ENCODE data around the gene AK9. TPM values are rescaled to one million over a fixed set of nuclear protein-coding genes. Genes with fewer than 3 reads are reported as not detected.

AK9 gene
- total RNA-seq, 1 donor from 2014 or later: 4.8 TPM

DNA sequence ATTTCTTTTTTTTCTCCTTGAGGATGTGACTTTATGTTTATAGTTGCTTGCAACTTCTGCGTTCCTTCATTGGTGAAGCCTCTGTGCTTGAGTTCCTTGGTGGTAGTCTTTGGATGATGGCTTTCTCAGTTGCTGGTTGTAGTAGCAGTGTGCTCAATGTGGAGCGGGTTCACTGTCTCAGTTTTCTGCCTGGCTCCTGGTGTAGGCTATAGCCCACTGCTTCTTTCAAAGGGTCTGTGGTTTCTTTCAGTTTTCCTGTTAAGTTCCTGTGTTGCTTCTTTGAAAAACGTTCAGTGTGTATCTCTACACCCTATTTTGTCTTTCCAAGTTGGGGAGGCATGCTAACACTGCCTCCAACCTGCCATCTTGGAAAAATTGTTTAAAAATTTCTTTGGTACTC lies 174.1 kb downstream of the AK9 start:
- no peak for TF ChIP-seq CTCF (conservative IDR thresholded peaks at IDR 0.05)
- Mint-ChIP-seq H3K4me3 (no peak overlapping the region), H3K36me3 (ENCODE audit: low read depth) (no peaks in the 10 kb centered on the region), H3K9me3 (peaks cover 4% of the 10 kb centered on the region), H3K27me3 (ENCODE audit: low read depth) (no peaks in the 10 kb centered on the region), H3K4me1 (peaks cover 13% of the 10 kb centered on the region), H3K27ac (ENCODE audit: unreplicated experiment) (no peak overlapping the region)
- DNase-seq (ENCODE audit: low read depth, low spot score): no peak

GRCh38 chr6:109515781-109516409 lies 175.1 kb downstream of the AK9 start:
- Mint-ChIP-seq H3K4me3 (no peak overlapping the region), H3K27ac (ENCODE audit: unreplicated experiment) (no peak overlapping the region), H3K27me3 (ENCODE audit: low read depth) (no peaks in the 10 kb centered on the region), H3K36me3 (ENCODE audit: low read depth) (no peaks in the 10 kb centered on the region), H3K9me3 (peaks cover 4% of the 10 kb centered on the region), H3K4me1 (peaks cover 13% of the 10 kb centered on the region)
- no peak for DNase-seq (ENCODE audit: low read depth, low spot score)
- no peak for TF ChIP-seq CTCF (conservative IDR thresholded peaks at IDR 0.05)

- peaks cover 6% of the 10 kb centered on the region for H3K9me3 Mint-ChIP-seq
Observed at GRCh38 chr6:109514946-109515345, 176.1 kb downstream of the AK9 start.

DNA sequence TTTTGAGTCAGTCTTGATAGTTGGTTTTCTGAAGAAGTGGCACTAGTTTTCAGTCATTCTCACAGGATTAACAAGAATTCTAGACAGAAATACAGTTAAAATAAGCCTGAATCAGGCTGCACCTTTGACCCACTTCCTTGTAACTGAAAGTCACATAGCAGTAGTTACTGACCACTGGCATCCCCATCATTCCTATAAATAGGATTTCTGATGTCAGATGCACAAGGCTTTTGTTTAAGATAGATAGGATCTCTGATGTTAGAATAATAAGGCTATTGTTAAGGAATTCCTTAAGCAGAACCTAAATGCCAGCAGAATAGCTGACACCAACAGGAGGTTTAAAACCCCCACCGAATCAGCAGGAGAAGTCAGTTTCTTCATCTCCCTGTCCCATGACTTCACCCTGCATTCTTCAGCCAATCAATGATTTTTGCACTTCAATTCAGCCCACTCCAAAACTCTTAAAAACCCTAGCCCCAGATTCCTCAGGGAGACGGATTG lies 177.4 kb downstream of the AK9 start:
- DNase-seq (ENCODE audit: low read depth, low spot score): no peak
- Mint-ChIP-seq H3K36me3 (ENCODE audit: low read depth) (no peaks in the 10 kb centered on the region), H3K27ac (ENCODE audit: unreplicated experiment) (peak overlapping the region; percentile 35), H3K4me1 (peaks cover 13% of the 10 kb centered on the region), H3K4me3 (no peak overlapping the region), H3K9me3 (peaks cover 6% of the 10 kb centered on the region), H3K27me3 (ENCODE audit: low read depth) (no peaks in the 10 kb centered on the region)
- no peak for TF ChIP-seq CTCF (conservative IDR thresholded peaks at IDR 0.05)

More at GRCh38 chr6:109514946-109515345, 176.1 kb downstream of the AK9 start:
- no peak for DNase-seq (ENCODE audit: low read depth, low spot score)
- Mint-ChIP-seq H3K27me3 (ENCODE audit: low read depth) (no peaks in the 10 kb centered on the region), H3K4me3 (no peak overlapping the region), H3K4me1 (peaks cover 13% of the 10 kb centered on the region), H3K36me3 (ENCODE audit: low read depth) (no peaks in the 10 kb centered on the region), H3K27ac (ENCODE audit: unreplicated experiment) (no peak overlapping the region)
- no peak for TF ChIP-seq CTCF (conservative IDR thresholded peaks at IDR 0.05)

- Mint-ChIP-seq H3K27ac (ENCODE audit: unreplicated experiment) (no peak overlapping the region), H3K4me3 (no peak overlapping the region), H3K4me1 (peaks cover 21% of the 10 kb centered on the region), H3K27me3 (ENCODE audit: low read depth) (no peaks in the 10 kb centered on the region), H3K36me3 (ENCODE audit: low read depth) (no peaks in the 10 kb centered on the region), H3K9me3 (peaks cover 6% of the 10 kb centered on the region)
- TF ChIP-seq CTCF (conservative IDR thresholded peaks at IDR 0.05): no peak
- DNase-seq (ENCODE audit: low read depth, low spot score): no peak
Observed at GRCh38 chr6:109512271-109512817, 178.7 kb downstream of the AK9 start.

Data from neural crest cell (in vitro differentiated cells).